HL-60/S4 (cell line): Measurements from ENCODE around the gene CFAP43.
"Not testable (repeated sequence)": the region's sequence is repeated elsewhere in the genome, so short reads cannot be mapped to it uniquely, and the experiment has no call there.

Experiments
- in situ Hi-C: fragments of 300-500 bp; cut with MboI; formaldehyde crosslinking; loops from 2 replicates; pipeline ENCODE4 v1.14.3; 2022; ENCODE audit warnings: low sequenced_read_pairs

CFAP43 gene

GRCh38 chr10:104258209-104258608 is 26.0 kb upstream of the CFAP43 start:
- in situ Hi-C loops = no loop called here

DNA sequence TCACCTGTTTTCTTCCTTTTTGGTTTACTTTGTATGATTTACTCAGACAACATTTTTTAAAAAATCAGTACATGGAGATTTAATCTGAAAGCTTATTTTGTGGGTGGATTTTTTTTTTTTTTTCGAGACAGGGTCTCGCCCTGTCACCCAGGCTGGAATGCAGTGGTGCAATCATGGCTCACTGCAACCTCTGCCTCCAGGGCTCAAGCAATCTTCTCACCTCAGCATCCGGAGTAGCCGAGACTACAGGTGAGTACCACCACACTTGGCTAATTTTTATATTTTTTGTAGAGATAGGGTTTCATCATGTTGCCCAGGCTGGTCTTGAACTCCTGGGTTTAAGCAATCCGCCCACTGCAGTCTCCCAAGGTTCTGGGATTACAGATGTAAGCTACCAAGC is 25.1 kb upstream of the CFAP43 start:
- in situ Hi-C loops = no loop called here

DNA sequence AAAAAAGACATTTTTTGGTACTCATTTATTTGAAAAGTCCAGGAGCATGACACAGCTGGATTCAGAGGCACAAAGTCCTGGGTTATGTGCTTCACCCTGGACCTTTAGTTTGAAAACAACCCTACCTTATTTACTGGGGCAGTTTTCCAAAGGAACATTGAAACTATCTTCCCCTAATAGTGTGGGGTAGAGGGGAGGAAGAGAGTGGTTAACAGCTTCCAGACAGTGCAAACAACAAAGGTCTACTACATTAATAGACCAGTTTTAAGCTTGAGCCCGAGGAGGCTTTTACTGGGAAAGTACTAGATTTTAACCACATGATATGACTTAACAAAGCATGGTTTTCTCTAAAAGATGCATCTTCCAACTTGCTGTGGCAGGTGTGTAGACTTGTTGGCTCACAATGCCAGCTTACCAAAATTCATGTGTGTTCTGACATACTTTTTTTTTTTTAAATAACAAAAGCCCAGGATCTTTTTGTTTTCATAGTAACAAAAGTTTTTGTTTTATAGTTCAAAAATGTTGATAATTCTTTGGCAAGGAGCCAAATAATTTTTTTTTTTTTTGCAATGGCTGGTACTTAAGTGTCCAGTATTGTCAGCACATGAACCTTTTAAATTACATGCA is 24.3 kb upstream of the CFAP43 start:
- in situ Hi-C loops = no loop called here

- in situ Hi-C loops = no loop called here
Measured at GRCh38 chr10:104255311-104255981, 23.3 kb upstream of the CFAP43 start.

- in situ Hi-C loops = no loop called here
Measured at GRCh38 chr10:104254493-104255310, 22.5 kb upstream of the CFAP43 start, which contains the start of gene GSTO1. Gene GSTO1, plus strand, starts transcription at chr10:104254892. Its CDS starts 37 bp downstream, at chr10:104254929.

DNA sequence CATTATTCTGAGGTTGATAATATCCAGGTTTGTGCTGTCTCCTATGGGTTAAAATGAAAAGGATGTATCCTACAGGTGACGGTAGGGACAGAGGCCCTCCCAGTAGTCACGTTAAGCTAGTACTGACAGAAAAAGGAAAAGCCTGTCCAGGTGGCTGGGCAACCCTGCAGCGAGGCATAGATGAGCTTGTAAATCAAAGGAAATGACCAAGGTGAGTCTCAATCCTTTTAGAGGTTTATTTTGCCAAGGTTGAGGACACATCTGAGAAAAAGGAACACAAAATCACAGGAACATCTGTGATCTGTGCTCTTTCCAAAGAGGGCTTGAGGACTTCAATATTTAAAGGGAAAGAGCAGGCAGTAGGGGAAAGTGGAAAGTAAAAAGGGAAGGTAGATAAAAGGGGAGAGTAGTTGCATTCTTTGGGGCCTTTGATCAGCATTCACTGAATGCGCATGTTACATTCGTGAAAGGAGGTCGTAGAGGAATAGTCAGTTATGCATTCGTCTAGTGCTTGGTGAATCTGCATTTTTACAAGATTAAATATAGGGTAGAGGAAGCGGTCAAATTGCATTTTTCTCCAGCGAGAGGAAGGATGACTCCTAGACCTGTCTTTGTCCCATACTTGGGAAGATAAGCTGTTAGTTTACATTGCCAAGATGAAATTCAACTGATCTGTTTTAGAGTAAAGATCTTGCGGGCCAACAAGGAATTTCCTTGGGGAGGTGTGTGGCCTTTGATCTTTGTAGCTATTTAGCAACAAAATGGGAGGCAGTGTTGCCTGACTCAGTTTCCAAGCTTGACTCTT is 21.6 kb upstream of the CFAP43 start:
- in situ Hi-C loops = no loop called here

- in situ Hi-C loops = no loop called here
Measured at GRCh38 chr10:104253106-104253505, 20.9 kb upstream of the CFAP43 start.

- in situ Hi-C loops = no loop called here
Measured at GRCh38 chr10:104252368-104252767, 20.2 kb upstream of the CFAP43 start.

- in situ Hi-C loops = no loop called here
Measured at GRCh38 chr10:104251443-104251842, 19.3 kb upstream of the CFAP43 start.

- in situ Hi-C loops = no loop called here
Measured at GRCh38 chr10:104250371-104250770, 18.2 kb upstream of the CFAP43 start.

DNA sequence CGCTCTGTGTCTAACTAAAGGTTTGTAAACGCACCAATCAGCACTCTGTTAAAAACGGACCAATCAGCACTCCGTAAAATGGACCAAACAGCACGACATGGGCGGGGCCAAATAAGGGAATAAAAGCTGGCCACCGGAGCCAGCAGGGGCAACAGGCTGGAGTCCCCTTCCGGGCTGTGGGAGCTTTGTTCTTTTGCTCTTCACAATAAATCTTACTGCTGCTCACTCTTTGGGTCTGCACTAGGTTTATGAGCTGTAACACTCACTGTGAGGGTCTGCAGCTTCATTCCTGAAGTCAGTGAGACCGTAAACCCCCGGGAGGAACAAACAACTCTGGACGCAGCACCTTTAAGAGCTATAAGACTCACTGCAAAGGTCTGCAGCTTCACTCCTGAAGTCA is 16.8 kb upstream of the CFAP43 start:
- in situ Hi-C loops = not testable (repeated sequence)

DNA sequence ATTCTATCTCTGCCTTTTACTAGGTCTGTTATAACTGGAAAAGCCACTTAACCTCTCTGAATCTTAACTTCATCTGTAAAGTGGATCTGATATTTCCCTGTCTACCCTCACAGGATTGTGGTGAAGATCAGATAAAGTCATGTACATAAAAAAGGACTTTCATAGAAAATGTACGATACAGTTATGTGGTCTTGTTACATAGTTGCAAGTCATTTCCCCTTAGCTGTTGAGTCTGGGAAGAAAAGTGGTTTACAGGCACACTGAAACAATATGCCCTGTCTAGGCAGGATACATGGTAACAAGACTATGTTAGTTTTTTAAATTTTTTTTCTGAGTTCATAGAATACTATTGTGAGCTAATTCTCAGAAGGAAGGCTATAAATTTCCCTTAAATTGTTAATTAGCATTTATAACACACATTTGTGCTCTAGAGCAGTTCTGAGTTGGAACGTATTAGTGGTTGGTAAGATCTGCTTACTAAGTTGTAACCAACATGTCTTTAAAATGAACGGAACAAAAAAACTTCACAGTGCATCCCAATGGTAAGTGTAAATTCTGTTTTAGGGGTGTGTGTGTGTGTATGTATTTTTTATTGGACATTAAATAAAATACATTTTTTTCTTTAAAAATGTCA is 15.5 kb upstream of the CFAP43 start:
- in situ Hi-C loops = no loop called here

DNA sequence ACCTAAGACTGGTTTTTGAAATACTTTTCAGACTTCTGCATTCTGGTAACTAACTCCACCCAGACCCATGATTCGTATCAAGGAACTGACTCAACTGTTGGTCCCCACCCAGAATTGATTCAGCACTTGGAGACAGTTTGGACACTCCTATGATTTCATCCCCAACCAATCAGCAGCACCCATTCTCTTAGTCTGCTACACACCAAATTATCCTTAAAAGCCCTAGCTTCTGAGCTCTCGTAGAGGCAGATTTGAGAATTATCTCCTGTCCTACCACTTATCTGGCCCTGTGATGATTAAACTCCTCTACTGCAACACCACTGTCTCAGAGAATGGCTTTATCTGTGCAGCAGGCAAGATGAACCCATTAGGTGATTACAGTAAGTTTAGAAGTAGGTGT is 14.8 kb upstream of the CFAP43 start:
- in situ Hi-C loops = no loop called here

DNA sequence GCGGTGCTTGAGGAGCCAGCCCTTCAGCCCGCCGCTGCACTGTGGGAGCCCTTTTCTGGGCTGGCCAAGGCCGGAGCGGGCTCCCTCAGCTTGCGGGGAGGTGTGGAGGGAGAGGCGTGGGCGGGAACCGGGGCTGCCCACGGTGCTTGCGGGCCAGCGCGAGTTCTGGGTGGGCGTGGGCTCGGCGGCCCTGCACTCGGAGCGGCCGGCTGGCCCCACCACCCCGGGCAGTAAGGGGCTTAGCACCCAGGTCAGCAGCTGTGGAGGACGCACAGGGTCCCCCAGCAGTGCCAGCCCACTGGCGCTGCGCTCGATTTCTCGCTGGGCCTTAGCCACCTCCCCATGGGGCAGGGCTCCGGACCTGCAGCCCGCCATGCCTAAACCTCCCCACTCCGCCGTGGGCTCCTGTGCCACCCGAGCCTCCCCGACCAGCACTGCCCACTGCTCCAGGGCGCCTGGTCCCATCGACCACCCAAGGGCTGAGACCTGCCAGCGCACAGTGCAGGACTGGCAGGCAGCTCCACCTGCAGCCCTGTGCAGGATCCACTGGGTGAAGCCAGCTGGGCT is 13.0 kb upstream of the CFAP43 start:
- in situ Hi-C loops = no loop called here

DNA sequence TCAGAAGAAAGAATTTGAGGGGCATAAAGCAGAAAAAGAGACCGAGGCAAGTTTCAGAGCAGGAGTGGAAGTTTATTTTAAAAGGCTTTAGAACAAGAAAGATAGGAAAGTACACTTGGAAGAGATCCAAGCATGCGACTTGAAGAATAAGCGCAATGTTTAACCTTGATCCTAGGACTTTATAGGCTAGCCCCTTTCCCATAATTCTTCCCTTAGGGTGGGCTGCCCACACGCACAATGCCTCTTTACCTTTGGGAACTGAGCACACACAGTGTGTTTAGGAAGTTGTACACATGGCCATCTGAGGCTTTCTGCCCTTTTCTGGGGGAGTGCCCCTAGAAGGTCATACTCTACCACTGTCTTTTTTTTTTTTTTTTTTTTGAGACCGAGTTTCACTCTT is 11.3 kb upstream of the CFAP43 start:
- in situ Hi-C loops = no loop called here

DNA sequence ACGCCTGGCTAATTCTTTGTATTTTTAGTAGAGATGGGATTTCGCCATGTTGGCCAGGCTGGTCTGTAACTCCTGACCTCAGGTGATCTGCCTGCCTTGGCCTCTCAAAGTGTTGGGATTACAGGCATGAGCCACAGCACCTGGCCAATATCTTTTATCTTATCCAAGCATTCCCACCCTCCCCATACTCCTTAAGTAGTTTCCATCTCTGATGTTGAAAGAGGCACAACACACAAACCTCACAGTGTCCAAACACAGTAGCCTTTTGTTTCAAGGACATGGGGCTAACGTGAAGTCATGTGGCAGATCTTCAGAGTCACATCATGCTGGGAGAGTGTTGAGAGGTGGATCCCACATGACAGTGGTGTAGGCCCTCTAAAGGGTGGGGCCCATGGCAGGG is 10.8 kb upstream of the CFAP43 start:
- in situ Hi-C loops = not testable (repeated sequence)

- in situ Hi-C loops = no loop called here
Measured at GRCh38 chr10:104242545-104242944, 10.4 kb upstream of the CFAP43 start.

- in situ Hi-C loops = no loop called here
Measured at GRCh38 chr10:104240078-104240477, 7.9 kb upstream of the CFAP43 start.

DNA sequence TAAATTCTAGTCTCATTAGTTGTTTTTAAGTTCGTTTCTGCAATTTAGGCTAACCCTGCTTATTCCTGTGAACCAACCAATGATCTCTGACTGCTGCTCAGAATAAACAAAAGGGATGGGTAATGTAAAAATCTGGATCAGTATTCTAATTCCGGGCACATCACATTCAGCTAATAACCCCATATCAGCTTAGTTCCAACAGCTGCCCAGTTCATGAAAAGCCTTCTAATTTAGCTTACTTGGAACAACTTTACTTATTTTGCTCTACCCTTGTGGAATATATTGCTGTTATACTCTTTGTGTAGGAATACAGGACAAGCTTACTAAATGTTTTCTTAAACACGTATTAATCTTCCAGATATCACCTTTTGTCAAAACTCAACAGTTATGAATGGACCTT is 3.6 kb upstream of the CFAP43 start:
- in situ Hi-C loops = no loop called here

- in situ Hi-C loops = no loop called here
Measured at GRCh38 chr10:104234934-104235333, 2.8 kb upstream of the CFAP43 start.
